GM19397 (cell line): ENCODE measurements around the gene SLC17A1.

Source experiments
- ATAC-seq: cut with Tn5 transposase; IDR thresholded peaks from one replicate; pipeline ENCODE4 v1.9.1; 2021; ENCODE audit warnings: mild to moderate bottlenecking, moderate library complexity; ENCODE audit not compliant: unreplicated experiment

SLC17A1 gene

DNA sequence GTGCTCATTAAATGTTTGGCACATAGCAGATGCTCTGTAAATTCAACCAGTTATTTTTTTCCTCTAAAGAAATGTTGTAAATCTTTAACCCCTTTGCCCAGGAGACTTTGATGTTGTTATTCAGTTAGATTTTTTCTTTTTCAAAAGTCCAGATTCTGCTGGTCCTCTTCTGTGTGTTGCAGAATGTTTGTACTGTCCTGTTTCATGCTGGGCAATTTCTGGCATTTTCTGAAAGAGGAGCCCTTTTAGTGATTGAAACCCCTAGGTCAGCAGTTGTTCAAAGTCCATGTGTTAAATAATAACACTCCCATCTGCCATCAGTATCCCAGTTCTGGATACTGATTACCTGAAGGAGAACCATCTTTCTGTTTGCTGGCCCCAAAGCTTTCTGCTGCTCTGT, 1.3 kb upstream of the SLC17A1 start:
- ATAC-seq: no peak

DNA sequence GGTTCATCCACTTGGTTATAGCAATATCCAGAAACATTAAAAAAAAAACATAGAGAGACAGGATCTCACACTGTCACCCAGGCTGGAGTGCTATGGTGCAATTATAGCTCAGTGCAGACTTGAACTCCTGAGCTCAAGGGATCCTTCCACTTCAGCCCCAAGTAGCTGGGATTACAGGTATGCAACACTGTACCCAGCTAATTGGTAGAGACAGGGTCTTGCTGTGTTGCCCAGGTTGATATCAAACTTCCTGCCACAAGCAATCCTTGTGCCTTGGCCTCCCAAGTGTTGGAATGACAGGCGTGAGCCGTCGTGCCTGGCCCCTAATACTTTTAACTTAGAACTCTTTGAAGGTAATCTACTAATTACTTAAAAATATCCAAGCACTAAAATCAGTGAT, 818 bp upstream of the SLC17A1 start:
- ATAC-seq: no peak

DNA sequence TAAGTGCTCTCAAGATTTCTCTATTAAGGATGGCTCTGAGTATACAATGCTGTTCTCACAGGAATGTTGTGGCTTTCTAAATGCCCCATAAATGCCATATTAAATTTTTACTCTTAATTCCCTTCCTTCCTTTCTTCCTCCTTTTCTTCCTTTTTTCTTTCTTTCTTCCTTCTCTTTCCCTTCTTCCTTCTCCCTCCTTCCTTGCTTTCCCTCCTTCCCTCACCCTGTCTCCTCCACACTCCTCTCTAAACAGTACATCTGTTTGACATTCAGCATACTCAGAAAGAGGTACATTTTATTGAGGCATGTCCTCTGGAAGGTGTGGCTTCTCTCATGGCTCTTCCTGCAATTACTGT, 433 bp upstream of the SLC17A1 start:
- no peak for ATAC-seq

DNA sequence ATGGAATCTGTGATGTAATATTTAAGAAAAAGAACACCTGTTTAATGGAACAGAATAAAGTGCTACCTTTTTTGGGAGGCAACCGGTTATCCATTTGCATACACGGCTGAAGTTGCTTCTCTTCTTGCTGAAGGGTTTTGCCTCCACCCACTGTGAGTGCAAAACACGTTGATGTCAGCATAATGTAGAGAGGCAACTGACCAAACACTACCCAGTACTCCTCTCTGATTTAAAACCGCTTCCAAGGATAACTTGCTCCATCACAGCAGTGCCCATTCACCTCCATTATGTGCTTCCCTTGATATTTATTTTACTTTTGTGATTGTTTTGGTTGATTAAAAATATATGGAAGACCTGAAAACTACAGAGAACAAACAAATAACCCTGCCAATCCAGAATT, 1.4 kb downstream of the SLC17A1 start:
- ATAC-seq: no peak

DNA sequence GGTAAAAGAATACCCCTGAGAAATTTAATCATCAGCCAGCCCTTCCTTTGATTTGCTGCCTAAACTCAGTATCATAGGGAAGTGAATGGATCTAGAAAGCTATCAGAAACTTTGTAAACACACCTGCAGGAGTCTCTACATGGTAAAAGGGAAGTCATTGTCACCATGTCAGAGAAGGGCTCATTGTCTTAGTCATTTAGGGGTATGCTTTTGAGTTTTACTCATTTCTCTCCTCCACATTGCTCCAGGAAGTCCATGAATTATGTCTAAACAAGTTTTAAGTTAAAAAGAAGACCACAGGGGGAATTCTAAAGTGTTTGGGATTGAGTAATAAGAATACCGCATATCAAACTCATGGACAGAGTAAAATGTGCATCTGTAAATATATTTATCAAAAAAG, 2.5 kb downstream of the SLC17A1 start:
- ATAC-seq: no peak

DNA sequence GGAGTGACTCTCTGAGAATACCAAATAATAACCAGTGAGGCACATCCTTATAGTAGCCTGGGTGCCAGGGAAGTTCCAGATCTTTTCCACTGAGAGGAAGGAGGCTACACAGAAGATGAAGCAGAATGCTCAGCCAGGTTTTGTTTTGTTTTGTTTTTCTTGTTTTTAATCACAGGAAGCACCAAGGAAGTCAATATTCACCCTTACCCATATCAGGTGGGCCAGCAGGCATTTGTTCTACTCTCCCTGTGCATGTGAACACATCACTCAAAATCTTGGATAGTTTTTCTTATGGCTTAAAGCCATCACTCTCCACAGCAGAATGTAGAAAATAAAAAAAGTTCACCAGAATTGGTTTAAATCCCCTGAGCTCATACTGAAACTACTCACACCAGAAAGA, 10.5 kb downstream of the SLC17A1 start:
- no peak for ATAC-seq

DNA sequence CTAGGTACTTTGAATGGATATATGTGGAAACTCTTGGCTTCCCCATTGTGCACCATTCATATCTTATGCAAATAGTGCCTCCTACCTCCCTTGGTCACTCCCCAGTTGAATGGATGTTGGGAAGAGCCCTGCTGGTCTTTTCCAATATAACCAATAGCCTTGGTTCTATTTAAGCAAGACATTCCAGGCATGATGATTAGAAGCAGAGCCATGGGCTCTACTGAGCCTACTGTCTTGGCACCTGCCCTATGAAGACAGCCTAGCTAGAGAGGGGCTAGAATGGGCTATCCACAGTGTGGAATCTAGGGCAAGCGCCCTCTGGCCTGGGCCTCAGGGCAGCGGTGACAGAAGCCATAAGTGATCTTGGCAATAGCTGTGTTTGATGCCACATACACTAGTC, 15.6 kb downstream of the SLC17A1 start:
- no peak for ATAC-seq

DNA sequence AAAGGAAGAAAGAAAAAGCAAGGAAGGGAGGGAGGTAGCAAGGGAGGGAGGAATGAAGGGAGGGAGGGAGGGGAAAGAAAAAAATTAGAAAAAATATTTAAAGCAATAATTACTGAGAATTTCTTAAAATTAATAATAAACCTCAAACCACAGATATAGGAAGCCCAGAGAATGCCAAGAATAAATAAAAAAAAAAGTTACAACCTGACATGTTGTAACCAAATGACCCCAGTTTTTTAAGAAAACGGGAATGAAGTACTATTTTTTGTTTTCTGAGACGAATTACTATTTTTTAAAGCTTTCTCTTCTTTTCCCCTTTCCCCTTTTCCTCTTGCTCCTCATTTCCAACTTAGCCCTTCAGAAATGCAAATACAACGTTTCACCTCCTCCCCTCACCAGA, 16.7 kb downstream of the SLC17A1 start:
- ATAC-seq: no peak

DNA sequence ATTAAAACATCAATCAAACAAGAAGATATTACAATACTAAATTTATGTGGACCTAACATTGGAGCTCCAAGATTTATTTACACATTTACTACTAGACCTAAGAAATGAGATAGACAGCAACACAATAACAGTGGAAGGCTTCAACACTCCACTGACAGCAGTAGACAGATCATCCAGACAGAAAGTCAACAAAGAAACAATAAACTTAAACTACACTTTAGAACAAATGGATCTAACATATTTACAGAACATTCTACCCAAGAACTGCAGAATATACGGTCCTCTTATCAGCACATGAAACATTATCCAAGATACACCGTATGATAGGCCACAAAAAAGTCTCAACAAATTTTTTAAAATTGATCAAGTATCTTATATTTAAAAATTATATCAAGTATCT, 27.0 kb downstream of the SLC17A1 start:
- no peak for ATAC-seq

DNA sequence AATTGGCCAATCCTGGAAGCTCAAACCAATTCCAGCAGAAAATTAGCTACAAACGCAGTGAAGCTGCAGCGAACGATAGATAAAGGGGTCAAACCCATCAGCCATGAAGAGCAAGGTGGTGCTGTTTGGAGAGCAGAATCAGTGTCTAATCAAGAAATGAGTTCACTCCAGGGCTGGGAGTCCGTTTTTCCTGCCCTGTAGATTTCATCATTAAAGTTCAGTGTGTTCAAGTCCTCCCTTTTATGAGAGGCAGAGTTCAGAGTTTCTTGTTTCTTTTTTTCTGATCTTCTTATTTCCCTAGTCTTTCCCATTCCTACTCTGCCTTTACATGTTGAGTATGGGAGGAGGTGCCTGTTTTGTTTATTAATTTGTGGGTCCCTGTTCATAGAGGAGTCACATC, 30.4 kb downstream of the SLC17A1 start:
- ATAC-seq: no peak

DNA sequence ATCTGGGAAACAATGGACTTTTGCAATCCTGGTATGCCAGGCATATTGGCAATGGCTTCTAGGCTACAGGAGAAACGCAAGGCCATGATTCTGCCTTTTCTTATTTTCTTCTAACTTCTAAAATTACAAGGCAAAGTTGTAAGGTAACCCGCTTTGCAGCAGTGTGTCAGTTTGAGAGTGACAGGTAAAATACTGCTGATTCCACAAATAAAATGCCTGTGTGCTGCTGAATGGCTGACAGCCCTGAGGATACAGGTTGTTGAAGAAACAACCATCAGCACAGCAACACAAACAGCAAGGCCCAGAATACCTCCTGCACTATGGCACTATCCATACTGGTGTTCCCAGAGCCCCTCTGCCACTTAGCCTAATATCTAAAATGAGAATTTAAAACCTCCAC, 37.1 kb downstream of the SLC17A1 start:
- ATAC-seq: no peak

DNA sequence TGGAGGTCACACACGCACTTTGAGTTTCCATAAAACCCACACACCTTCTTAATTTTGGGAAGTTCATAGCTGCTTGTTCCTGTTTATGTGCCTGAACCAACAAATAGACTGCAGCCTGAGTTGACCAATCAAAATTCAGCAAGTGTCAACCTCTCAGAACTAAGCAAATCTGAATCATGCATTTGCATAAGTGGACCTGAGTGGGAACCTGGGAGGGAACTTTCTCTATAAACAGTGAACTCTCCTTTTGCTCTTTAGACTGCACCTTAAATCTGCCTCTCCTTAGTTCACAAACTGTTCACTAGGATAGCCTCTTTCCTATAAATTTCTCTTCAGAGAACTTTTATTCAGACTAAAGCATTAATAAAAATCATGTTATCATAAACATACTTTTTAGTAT, 37.9 kb downstream of the SLC17A1 start:
- ATAC-seq: no peak

DNA sequence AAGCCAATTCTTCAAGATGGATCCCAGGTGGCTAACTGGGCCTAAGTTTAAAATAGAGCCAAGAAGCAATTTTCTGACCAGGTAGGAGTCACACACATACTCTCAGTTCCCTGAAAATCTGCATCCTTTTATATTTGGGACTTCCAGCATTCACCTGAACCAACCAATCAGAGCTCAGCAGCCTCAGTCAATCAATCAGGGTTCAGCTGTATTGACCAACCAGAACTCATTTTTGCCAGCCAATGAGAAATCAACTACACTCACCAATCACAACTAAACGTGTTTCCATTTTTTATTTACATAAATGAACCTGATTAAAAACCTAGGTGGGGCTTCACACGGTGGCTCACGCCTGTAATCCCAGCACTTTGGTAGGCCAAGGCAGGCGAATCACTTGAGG, 39.8 kb downstream of the SLC17A1 start:
- no peak for ATAC-seq

DNA sequence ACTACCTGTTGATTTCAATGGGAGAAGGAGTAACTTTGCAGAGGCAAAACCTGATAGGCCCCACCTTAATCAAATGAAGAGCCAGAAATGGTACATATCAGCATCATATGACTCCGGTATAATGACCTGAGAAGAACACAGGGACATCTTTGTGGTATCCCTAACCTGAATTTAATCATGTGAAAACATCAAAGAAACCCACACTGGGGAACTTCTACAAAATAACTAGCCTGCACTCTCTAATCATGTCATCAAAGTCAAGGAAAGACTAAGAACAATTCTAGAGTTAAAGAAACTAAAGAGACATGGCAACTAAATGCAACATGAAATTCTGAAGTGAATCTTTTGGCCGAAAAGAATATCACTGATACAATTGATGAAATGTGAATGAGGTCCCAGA, 42.4 kb downstream of the SLC17A1 start:
- no peak for ATAC-seq

DNA sequence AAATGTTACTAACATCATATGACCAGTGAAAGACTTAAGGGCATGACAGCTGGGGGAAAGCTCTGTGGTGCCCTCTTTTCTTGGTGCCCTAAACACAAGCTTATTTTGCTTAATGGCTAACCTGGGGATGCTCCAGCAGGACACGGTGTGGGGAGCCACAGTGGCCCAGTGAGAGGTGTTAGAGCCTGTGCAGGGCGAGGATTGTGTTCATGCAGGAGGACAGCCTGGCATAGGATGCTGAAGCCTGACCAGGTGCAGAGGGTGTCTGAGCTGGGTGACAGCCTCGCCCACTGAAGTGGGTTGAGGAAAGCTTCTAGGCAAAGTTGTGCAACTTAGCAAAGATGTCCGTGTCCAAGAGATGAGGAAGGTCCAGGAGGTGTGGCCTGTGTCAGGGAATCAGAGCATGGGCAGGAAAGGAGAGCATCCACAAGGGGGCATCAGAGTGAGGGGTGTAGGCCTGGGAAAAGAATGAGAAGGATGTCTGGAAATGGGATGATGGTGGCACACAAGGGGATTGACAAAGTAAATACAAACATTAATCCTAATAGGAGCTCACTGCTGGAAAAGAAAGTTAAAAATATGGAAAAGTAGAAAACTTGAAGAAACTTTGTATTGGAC, 43.4 kb downstream of the SLC17A1 start:
- no peak for ATAC-seq

DNA sequence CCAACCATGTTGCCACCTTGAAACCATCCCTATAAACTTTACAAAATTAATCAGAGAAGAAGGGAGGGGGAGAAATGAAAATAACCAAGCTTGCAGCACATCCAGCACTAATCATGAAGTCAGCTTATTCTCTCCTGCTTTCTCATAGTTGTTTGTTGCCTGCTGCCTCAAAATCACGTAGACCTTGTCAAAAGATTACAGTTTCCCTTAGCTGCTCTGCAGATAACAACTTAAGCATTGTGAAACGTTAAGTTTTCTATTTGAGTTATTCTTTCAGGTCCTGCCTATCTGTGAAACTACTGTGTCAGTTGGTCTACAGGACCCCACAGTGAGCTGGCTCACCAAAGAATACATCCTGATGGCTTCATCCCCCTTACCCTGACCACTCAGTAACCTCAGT, 44.4 kb downstream of the SLC17A1 start:
- ATAC-seq: no peak

DNA sequence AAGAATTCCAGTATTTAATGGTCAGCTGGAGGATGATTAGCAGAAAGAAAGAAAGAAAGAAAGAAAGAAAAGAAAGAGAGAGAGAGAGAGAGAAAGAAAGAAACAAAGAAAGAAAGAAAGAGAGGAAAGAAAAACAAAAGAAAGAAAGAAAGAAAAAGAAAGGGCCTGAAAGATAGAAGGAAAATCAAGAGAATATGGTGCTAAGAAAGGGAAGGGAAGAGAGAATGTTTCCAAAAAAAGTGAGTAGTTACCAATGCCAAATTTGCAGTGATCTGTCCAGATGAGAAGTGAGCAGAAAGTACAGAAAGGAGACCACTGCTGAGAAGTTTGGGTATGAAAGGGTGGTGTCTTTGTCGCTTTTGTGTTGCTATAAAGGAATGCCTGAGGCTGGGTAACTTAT, 50.7 kb downstream of the SLC17A1 start:
- no peak for ATAC-seq

DNA sequence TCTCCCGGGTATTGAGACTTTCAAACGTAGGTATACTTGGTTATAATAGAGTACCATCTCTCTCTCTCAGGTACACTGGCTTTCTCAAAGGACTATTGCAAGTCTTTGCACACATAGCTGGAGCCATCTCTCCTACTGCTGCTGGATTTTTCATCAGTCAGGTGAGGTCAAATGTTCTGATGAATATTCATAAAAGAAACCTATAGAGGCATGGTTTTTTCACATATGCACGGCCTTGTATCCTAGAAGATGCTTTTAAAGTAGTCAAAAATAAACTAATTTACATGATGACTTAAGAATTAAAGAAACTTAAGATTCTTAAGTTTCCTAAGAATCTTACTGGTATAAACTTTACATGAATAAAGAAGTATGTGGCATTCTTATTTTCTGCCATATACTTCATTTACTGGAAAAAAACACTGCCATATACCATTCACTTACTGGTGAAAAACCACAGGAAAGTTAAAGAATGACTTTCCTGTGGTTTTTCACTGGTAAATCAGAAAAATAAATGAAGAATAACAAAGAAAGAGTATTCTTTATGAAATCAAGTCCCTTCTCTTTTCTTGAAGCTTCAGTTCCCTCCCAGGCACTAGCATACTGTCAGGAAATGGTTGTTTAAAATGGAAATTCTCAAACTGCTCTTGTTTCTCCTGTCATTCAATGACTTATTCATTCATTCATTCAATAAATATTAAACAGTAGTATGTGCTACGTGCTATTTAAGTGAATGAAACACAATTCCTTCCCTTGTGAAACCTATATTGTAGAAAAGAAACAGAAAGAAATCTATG, 53.8 kb downstream of the SLC17A1 start:
- ATAC-seq: no peak

DNA sequence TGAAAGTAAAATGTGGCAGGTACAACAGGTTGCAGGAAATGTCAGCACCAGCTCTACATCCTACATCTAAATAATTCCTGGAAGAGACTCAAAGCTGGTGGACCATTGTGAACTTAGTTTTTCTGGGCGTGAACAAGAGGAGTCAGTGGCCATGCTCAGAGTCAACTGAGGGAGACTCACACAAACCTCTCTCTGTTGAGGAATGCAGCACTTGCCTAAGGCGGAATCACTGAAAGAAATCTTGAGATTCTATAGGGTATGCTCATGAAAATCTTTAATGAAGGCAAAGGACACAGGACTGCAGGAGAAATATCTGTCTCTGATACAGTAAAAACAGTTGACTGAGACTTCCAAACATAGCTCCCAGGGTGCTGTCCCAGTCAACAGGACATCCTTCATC, 54.8 kb downstream of the SLC17A1 start:
- no peak for ATAC-seq

DNA sequence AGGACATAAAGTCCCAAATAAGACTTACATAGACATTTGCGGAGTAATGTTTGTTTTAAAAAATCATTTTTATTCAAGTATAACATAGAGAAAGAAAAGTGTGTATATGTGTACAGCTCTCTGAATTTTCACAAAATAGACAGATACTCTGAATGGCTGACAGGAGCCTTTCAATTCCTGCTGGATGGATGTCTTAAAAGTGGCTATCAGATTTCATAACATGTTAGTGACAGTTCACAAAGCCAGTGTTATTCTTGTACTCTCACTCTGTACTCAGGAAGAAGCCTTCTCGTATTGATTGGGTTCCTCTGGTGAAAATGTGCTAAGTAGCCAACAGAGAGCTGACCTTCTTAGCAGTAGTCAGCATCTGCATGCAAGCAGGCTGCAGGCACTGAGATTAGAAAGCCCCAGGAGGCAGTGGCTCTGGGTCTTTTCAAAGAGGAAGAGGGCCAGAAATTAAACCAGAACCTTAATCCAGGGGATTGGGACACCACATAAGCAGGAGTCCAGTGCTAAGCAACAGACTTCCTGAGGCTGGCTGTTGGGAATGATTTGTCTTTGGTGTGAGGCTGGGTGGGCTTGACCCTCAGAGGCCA, 57.6 kb downstream of the SLC17A1 start:
- ATAC-seq: no peak

DNA sequence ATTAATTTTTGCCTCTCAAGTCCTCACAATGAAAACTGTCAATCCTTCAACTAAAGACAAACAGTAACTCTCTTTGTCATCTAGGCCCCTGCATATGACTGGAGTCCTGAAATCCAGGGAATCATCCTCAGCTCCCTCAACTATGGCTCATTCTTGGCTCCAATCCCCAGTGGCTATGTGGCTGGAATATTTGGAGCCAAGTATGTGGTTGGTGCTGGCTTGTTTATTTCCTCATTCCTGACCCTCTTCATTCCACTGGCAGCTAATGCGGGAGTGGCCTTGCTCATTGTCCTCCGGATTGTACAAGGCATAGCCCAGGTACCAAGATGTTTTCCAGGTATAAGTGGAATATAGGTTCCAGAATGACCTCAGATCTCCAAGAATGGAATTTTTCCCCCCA, 61.9 kb downstream of the SLC17A1 start:
- ATAC-seq: no peak

DNA sequence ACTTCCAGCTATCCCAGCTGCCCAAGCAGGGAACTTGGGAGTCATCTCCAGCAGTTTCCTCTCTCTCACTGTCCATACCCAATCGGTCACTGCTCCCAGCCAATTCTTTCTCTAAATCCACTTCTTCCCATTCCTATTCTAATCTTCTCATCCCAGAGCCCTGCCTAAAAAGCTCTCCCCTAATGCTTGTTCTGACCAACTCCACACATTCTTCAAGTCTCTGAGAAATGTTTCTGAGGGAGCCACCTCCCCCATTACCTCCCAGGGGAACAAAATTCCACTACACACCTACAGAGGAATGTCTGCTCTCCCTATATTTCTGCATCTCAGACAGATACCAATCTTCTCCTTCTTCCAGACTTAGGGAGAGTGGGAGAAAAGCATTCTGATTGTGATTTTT, 63.3 kb downstream of the SLC17A1 start:
- ATAC-seq: no peak

DNA sequence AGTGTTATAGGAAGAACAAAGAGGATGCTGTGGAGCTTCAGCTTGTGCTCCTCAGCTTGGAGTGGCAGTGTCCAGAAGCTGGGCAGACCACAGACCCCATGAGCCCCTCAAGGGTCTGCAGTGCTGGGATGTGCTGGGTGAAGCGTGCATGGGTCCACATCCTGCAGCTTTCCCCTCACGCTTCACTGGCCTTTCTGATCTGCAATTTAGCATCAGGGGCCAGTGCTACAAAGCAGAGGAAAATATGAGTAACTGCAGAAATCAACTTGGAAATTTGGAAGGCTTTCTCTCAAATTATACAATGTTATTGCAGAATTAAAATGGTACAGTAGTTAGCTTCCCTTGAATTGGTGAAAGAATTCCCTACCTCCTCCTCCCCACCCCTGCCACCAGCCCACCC, 67.2 kb downstream of the SLC17A1 start:
- ATAC-seq: no peak
